Measurements from ENCODE around the gene UTS2B. TPM values are rescaled to one million over a fixed set of nuclear protein-coding genes. Genes with fewer than 3 reads are reported as not detected.

The UTS2B gene
- total and polyA plus RNA-seq, 4 donors, result 0.10 to 0.76 TPM; not detected in 2

DNA sequence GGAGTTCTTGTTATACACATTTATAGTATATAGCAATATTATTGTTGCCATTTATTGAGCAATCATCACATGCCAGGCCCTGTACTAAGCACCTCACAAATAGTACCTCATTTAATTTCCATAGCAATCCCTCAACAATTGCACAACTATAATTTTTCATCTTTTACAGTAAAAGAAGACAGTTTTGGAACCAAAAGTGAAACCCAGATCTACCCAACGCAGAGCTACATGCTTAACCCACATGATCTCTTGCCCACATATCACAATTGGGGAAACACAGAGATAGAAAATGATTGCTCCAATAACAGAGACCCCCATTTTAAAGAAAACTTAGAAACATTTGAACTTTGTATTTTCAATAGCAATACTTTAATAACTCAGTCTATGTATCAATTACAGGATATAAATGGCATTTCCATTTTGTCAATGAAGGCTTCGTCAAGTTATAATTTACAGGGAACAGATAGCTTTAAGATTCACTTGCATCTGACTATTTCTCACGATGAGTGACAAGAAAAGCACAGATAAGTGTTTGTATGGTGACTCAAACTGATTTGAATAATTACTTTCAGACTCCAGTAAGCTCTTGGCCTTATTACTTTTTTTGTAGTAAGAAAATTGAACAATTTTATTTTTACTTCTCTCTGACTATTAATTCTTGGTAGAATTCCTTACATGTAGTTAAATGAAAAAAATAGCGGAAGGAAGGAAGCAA, 39.9 kb downstream of the UTS2B start:
- WGBS, result 73% methylated on average over 4 of the region's 4 CpGs
- Histone ChIP-seq H3K4me3 (ENCODE audit: low read depth in 1 of 3, low read length in 3 of 3) (no peak overlapping the region), H3K27ac (ENCODE audit: low read depth in 1 of 2, low read length in 2 of 2) (no peak overlapping the region), H3K9ac (ENCODE audit: low read depth in 1 of 2, low read length in 2 of 2) (no peak overlapping the region), H3K4me1 (ENCODE audit: control insufficient read depth in 4 of 4, insufficient read depth in 4 of 4, low read length in 3 of 4) (no peaks in the 10 kb centered on the region), H3K36me3 (ENCODE audit: control insufficient read depth in 4 of 4, insufficient read depth in 3 of 4, low read depth in 1 of 4, low read length in 3 of 4) (no peaks in the 10 kb centered on the region), H3K9me3 (ENCODE audit: control insufficient read depth in 4 of 4, low read length in 3 of 4) (no peaks in the 10 kb centered on the region), H3K27me3 (ENCODE audit: control insufficient read depth in 4 of 4, insufficient read depth in 4 of 4, low read length in 3 of 4) (no peaks in the 10 kb centered on the region)
- TF ChIP-seq RAD21 (IDR thresholded peaks at IDR 0.05), result no peak
- no peak for TF ChIP-seq RXRA (IDR thresholded peaks at IDR 0.05)
- TF ChIP-seq, protein P1, sequence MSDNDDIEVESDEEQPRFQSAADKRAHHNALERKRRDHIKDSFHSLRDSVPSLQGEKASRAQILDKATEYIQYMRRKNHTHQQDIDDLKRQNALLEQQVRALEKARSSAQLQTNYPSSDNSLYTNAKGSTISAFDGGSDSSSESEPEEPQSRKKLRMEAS (IDR thresholded peaks at IDR 0.05), result no peak
- TF ChIP-seq HNF4A (conservative IDR thresholded peaks at IDR 0.05), result no peak
- no peak for TF ChIP-seq GABPA (IDR thresholded peaks at IDR 0.05 in 1 of 2, conservative IDR thresholded peaks at IDR 0.05 in 1 of 2)
- no peak for DNase-seq (ENCODE audit: low spot score)

DNA sequence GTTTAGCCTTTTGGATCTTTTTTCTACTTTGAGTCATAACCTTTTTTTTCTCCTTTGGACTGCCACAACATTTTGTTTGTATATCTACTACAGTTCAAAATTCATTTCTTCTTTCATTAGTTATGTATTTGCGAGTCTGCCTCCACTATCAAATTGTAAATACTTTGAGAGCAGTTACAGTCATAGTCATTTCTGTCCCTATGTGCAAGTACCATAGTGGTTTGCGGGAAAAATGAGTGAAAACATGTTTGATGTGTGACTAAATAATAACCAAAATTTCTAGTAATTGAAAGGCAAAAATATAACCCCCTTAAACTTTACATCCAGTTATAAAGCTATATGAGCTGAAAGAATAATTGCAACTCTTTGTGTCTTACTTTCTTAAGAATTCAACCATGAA, 46.9 kb downstream of the UTS2B start:
- no peaks in the 10 kb centered on the region for H3K27me3 ChIP-seq (ENCODE audit: control insufficient read depth in 4 of 4, insufficient read depth in 4 of 4, low read length in 3 of 4)
- no peak overlapping the region for H3K27ac ChIP-seq (ENCODE audit: low read depth in 1 of 2, low read length in 2 of 2)
- peaks cover 0 to 7% (median 6%) of the 10 kb centered on the region in 4 donors for H3K4me1 ChIP-seq (ENCODE audit: control insufficient read depth in 4 of 4, insufficient read depth in 4 of 4, low read length in 3 of 4)
- no peaks in the 10 kb centered on the region for H3K9me3 ChIP-seq (ENCODE audit: control insufficient read depth in 4 of 4, low read length in 3 of 4)
- no peak for DNase-seq (ENCODE audit: low spot score)
- H3K9ac ChIP-seq (ENCODE audit: low read depth in 1 of 2, low read length in 2 of 2), result no peak overlapping the region
- H3K36me3 ChIP-seq (ENCODE audit: control insufficient read depth in 4 of 4, insufficient read depth in 3 of 4, low read depth in 1 of 4, low read length in 3 of 4), result no peaks in the 10 kb centered on the region
- 93% methylated on average over 2 of the region's 2 CpGs for WGBS
- TF ChIP-seq, protein P2, sequence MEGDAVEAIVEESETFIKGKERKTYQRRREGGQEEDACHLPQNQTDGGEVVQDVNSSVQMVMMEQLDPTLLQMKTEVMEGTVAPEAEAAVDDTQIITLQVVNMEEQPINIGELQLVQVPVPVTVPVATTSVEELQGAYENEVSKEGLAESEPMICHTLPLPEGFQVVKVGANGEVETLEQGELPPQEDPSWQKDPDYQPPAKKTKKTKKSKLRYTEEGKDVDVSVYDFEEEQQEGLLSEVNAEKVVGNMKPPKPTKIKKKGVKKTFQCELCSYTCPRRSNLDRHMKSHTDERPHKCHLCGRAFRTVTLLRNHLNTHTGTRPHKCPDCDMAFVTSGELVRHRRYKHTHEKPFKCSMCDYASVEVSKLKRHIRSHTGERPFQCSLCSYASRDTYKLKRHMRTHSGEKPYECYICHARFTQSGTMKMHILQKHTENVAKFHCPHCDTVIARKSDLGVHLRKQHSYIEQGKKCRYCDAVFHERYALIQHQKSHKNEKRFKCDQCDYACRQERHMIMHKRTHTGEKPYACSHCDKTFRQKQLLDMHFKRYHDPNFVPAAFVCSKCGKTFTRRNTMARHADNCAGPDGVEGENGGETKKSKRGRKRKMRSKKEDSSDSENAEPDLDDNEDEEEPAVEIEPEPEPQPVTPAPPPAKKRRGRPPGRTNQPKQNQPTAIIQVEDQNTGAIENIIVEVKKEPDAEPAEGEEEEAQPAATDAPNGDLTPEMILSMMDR (IDR thresholded peaks at IDR 0.05; ENCODE audit: low read depth, low read length, missing input control), result no peak
- no peak for TF ChIP-seq HNF4G (IDR thresholded peaks at IDR 0.05)
- TF ChIP-seq FOXA1 (IDR thresholded peaks at IDR 0.05), result no peak
- TF ChIP-seq EGR1 (IDR thresholded peaks at IDR 0.05; ENCODE audit: low read depth in 2 of 2), result no peak
- no peak for TF ChIP-seq HNF4A (conservative IDR thresholded peaks at IDR 0.05)
- no peak for TF ChIP-seq RAD21 (IDR thresholded peaks at IDR 0.05)
- TF ChIP-seq, protein P3, sequence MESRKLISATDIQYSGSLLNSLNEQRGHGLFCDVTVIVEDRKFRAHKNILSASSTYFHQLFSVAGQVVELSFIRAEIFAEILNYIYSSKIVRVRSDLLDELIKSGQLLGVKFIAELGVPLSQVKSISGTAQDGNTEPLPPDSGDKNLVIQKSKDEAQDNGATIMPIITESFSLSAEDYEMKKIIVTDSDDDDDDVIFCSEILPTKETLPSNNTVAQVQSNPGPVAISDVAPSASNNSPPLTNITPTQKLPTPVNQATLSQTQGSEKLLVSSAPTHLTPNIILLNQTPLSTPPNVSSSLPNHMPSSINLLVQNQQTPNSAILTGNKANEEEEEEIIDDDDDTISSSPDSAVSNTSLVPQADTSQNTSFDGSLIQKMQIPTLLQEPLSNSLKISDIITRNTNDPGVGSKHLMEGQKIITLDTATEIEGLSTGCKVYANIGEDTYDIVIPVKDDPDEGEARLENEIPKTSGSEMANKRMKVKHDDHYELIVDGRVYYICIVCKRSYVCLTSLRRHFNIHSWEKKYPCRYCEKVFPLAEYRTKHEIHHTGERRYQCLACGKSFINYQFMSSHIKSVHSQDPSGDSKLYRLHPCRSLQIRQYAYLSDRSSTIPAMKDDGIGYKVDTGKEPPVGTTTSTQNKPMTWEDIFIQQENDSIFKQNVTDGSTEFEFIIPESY (IDR thresholded peaks at IDR 0.05), result no peak
- no peak for TF ChIP-seq SP1 (IDR thresholded peaks at IDR 0.05)
- TF ChIP-seq GABPA (IDR thresholded peaks at IDR 0.05 in 1 of 2, conservative IDR thresholded peaks at IDR 0.05 in 1 of 2), result no peak
- no peak for TF ChIP-seq RXRA (IDR thresholded peaks at IDR 0.05)
- TF ChIP-seq, protein P4, sequence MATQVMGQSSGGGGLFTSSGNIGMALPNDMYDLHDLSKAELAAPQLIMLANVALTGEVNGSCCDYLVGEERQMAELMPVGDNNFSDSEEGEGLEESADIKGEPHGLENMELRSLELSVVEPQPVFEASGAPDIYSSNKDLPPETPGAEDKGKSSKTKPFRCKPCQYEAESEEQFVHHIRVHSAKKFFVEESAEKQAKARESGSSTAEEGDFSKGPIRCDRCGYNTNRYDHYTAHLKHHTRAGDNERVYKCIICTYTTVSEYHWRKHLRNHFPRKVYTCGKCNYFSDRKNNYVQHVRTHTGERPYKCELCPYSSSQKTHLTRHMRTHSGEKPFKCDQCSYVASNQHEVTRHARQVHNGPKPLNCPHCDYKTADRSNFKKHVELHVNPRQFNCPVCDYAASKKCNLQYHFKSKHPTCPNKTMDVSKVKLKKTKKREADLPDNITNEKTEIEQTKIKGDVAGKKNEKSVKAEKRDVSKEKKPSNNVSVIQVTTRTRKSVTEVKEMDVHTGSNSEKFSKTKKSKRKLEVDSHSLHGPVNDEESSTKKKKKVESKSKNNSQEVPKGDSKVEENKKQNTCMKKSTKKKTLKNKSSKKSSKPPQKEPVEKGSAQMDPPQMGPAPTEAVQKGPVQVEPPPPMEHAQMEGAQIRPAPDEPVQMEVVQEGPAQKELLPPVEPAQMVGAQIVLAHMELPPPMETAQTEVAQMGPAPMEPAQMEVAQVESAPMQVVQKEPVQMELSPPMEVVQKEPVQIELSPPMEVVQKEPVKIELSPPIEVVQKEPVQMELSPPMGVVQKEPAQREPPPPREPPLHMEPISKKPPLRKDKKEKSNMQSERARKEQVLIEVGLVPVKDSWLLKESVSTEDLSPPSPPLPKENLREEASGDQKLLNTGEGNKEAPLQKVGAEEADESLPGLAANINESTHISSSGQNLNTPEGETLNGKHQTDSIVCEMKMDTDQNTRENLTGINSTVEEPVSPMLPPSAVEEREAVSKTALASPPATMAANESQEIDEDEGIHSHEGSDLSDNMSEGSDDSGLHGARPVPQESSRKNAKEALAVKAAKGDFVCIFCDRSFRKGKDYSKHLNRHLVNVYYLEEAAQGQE (IDR thresholded peaks at IDR 0.05), result no peak
- no peak for TF ChIP-seq NR2F2 (IDR thresholded peaks at IDR 0.05)
- TF ChIP-seq YY1 (IDR thresholded peaks at IDR 0.05), result no peak
- H3K4me3 ChIP-seq (ENCODE audit: low read depth in 1 of 3, low read length in 3 of 3), result no peak overlapping the region

All from liver (tissue), 9 donors.